Kasumi-1 (cell line): ENCODE results near the gene PTAFR.

Experiments
- DNase-seq, 2 experiments: peaks; one replicate each; lab custom pipeline; 2025; lab: John Stamatoyannopoulos, UW

The PTAFR gene

GRCh38 chr1:28176492-28177470 lies at the start of gene PTAFR:
Gene PTAFR, minus strand, starts transcription at chr1:28176690. Its CDS starts 25,669 bp downstream, at chr1:28151021.
- DNase-seq, result peak; percentile 56 to 66

- DNase-seq, result no peak
Observed at GRCh38 chr1:28213315-28213714, 36.8 kb upstream of the PTAFR start.

- no peak for DNase-seq
Observed at GRCh38 chr1:28209700-28210099, 33.2 kb upstream of the PTAFR start.

GRCh38 chr1:28208818-28209441 lies 32.4 kb upstream of the PTAFR start:
- peak; percentile 75 to 82 for DNase-seq

GRCh38 chr1:28205243-28205642 lies 28.8 kb upstream of the PTAFR start:
- DNase-seq, result no peak

GRCh38 chr1:28200234-28200873 lies 23.9 kb upstream of the PTAFR start:
- no peak for DNase-seq

- peak in 1 of 2 experiments; percentile 19 for DNase-seq
Observed at GRCh38 chr1:28199328-28200233, 23.1 kb upstream of the PTAFR start.

- no peak for DNase-seq
Observed at GRCh38 chr1:28197682-28198415, 21.4 kb upstream of the PTAFR start.

GRCh38 chr1:28196330-28196729 lies 19.8 kb upstream of the PTAFR start:
- no peak for DNase-seq

- DNase-seq, result no peak
Observed at GRCh38 chr1:28195780-28196179, 19.3 kb upstream of the PTAFR start.

- no peak for DNase-seq
Observed at GRCh38 chr1:28194326-28195035, 18.0 kb upstream of the PTAFR start.

- no peak for DNase-seq
Observed at GRCh38 chr1:28193701-28194161, 17.2 kb upstream of the PTAFR start.

GRCh38 chr1:28190996-28191645 lies 14.6 kb upstream of the PTAFR start:
- DNase-seq, result no peak

GRCh38 chr1:28190337-28190979 lies 14.0 kb upstream of the PTAFR start:
- peak in 1 of 2 experiments; percentile 7 for DNase-seq

GRCh38 chr1:28185071-28185470 lies 8.6 kb upstream of the PTAFR start:
- no peak for DNase-seq

GRCh38 chr1:28180306-28181305 lies 4.1 kb upstream of the PTAFR start:
- DNase-seq, result peak in 1 of 2 experiments; percentile 22

- DNase-seq, result no peak
Observed at GRCh38 chr1:28178690-28179485, 2.4 kb upstream of the PTAFR start.
